ENCODE results near the gene PIWIL1. TPM values are rescaled to one million over a fixed set of nuclear protein-coding genes. Genes with fewer than 3 reads are reported as not detected.

PIWIL1 gene
- total RNA-seq, 1 experiment from 2014 or later = not detected

DNA sequence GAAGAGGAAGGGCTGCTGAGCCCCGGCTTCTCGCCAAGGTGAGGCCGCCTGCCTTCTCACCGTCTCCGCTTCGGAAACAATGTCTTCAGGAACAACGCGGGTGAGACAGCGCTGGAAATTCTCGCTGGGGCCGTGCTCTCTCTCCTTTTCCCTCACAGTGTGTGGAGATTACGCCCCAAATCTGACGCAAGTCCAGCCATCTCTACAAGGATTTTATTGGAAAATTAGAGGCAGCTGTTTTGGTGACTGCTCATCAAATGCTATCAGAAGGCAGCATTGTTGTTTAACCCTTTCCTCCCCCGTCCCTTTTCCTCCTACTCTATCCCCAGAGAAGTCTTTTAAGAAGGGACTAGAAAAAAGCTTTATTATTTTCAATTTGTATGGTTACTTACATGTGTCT lies 53.5 kb downstream of the PIWIL1 start:
- Histone ChIP-seq H2AFZ (ENCODE audit: low read length) (no peak overlapping the region), H4K91ac (ENCODE audit: insufficient read length, low read depth, low read length) (no peak overlapping the region), H3K23me2 (ENCODE audit: insufficient read length, low read depth, low read length, poor library complexity, severe bottlenecking) (no peaks in the 10 kb centered on the region), H3K23ac (ENCODE audit: insufficient read length, low read depth, low read length) (no peak overlapping the region), H2BK5ac (ENCODE audit: insufficient read length, low read length) (no peak overlapping the region), H2AK5ac (ENCODE audit: insufficient read length, low read length) (no peak overlapping the region), H4K20me1 (ENCODE audit: control insufficient read depth, insufficient read depth, insufficient read length) (no peaks in the 10 kb centered on the region), H2BK12ac (ENCODE audit: insufficient read length, low read depth, low read length) (no peak overlapping the region), H3K4me2 (ENCODE audit: insufficient read depth, insufficient read length, low read length) (no peak overlapping the region), H3K27me3 (ENCODE audit: insufficient read depth, low read length) (no peaks in the 10 kb centered on the region), H3K56ac (ENCODE audit: insufficient read length, low read depth, low read length) (no peak overlapping the region), H3K79me1 (ENCODE audit: insufficient read depth, low read depth, low read length, poor library complexity, severe bottlenecking) (no peaks in the 10 kb centered on the region), H2BK20ac (ENCODE audit: low read depth, low read length, poor library complexity, severe bottlenecking) (no peak overlapping the region), H3K18ac (ENCODE audit: insufficient read length, low read depth, low read length) (no peak overlapping the region), H3K14ac (ENCODE audit: insufficient read depth, low read length) (no peak overlapping the region; the same call in 1 of the 2 replicates), H3K4me1 (ENCODE audit: insufficient read depth, low read length) (no peaks in the 10 kb centered on the region), H2BK15ac (ENCODE audit: low read depth, low read length) (no peak overlapping the region), H3K9me3 (ENCODE audit: control insufficient read depth, low read depth, low read length) (no peaks in the 10 kb centered on the region), H4K8ac (replicated peaks; ENCODE audit: insufficient read length, low read depth, low read length) (no peak overlapping the region), H3K27ac (ENCODE audit: insufficient read length, low read depth, low read length) (no peak overlapping the region), H4K5ac (ENCODE audit: insufficient read length, low read depth, low read length) (no peak overlapping the region), H3K4ac (ENCODE audit: low read depth, low read length) (no peak overlapping the region), H2BK120ac (ENCODE audit: low read depth, low read length, poor library complexity, severe bottlenecking) (no peak overlapping the region), H3T11ph (ENCODE audit: low read length) (no peak overlapping the region), H3K9ac (ENCODE audit: extremely low read depth, insufficient read length, low read length) (no peak overlapping the region), H3K79me2 (ENCODE audit: insufficient read depth, low read length) (no peaks in the 10 kb centered on the region)
- Mint-ChIP-seq H3K36me3 (ENCODE audit: insufficient read depth in 1 of 3, low read depth in 3 of 3) (peaks cover 0 to 5% (median 0%) of the 10 kb centered on the region in 3 experiments; a peak in 2 of 7 replicates), H3K4me1 (peaks cover 6% of the 10 kb centered on the region in 2 experiments), H3K9me3 (peaks cover 9 to 10% of the 10 kb centered on the region in 2 experiments), H3K4me3 (no peak overlapping the region), H3K27ac (no peak overlapping the region), H3K27me3 (ENCODE audit: low read depth) (peaks cover 11% of the 10 kb centered on the region)
- TF ChIP-seq, protein P1, sequence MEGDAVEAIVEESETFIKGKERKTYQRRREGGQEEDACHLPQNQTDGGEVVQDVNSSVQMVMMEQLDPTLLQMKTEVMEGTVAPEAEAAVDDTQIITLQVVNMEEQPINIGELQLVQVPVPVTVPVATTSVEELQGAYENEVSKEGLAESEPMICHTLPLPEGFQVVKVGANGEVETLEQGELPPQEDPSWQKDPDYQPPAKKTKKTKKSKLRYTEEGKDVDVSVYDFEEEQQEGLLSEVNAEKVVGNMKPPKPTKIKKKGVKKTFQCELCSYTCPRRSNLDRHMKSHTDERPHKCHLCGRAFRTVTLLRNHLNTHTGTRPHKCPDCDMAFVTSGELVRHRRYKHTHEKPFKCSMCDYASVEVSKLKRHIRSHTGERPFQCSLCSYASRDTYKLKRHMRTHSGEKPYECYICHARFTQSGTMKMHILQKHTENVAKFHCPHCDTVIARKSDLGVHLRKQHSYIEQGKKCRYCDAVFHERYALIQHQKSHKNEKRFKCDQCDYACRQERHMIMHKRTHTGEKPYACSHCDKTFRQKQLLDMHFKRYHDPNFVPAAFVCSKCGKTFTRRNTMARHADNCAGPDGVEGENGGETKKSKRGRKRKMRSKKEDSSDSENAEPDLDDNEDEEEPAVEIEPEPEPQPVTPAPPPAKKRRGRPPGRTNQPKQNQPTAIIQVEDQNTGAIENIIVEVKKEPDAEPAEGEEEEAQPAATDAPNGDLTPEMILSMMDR (conservative IDR thresholded peaks at IDR 0.05) = no peak
- DNase-seq = no peak
- no CpG with 5 or more reads among the region's 14 CpGs for WGBS (ENCODE audit: extremely low coverage, insufficient read length, low lambda C conversion rate)
